H1 (cell line): ENCODE results near the gene SFT2D1. TPM values are rescaled to one million over a fixed set of nuclear protein-coding genes. Genes with fewer than 3 reads are reported as not detected.

Experiments used
- CTCF ChIA-PET: fragments of 300-600 bp; sonication (Branson Sonifier 250); formaldehyde crosslinking; loops from one replicate; lab custom pipeline; 2021; ENCODE audit not compliant: partially characterized antibody; lab: Charles Lee
- POLR2A ChIA-PET: fragments of 300-600 bp; sonication (Branson Sonifier 250); formaldehyde crosslinking; loops from one replicate; lab custom pipeline; 2021; ENCODE audit warnings: inconsistent platforms; ENCODE audit not compliant: partially characterized antibody; lab: Charles Lee
- DNase-seq, 2 experiments: peaks; one replicate each; pipeline versions ENCODE4 v3.0.0 to v3.0.0-alpha.2; 2010 to 2022; ENCODE audit warnings: low spot score in 2 of 2, low read depth in 1 of 2, mixed read lengths in 1 of 2
- FAIRE-seq: peaks from 2 replicates; lab custom pipeline; 2011; peaks lifted over from hg19 to GRCh38; lab: Jason Lieb, UNC
- H2AFZ ChIP-seq: 2 replicates; pipeline ENCODE4 v1.8.1; 2012; ENCODE audit warnings: low read length, inconsistent platforms
- H2AK5ac ChIP-seq: 2 replicates; pipeline ENCODE4 v1.6.1; 2013; ENCODE audit warnings: low read depth, low read length
- H2BK120ac ChIP-seq: replicated peaks from 2 replicates; pipeline ENCODE3; 2013; ENCODE audit warnings: low read depth, low read length, inconsistent platforms
- H2BK12ac ChIP-seq: 2 replicates; pipeline ENCODE4 v1.6.1; 2013; ENCODE audit warnings: low read depth, low read length
- H2BK15ac ChIP-seq: 2 replicates; pipeline ENCODE4 v1.6.1; 2013; ENCODE audit warnings: low read length
- H2BK20ac ChIP-seq: 2 replicates; pipeline ENCODE4 v1.6.1; 2013; ENCODE audit warnings: low read length
- H2BK5ac ChIP-seq: 2 replicates; pipeline ENCODE4 v1.6.1; 2013; ENCODE audit warnings: low read depth, low read length
- H3K14ac ChIP-seq: 2 replicates; pipeline ENCODE4 v1.6.1; 2013; ENCODE audit warnings: inconsistent platforms; ENCODE audit not compliant: insufficient read length
- H3K18ac ChIP-seq: 2 replicates; pipeline ENCODE4 v1.6.1; 2013; ENCODE audit warnings: low read length; ENCODE audit errors: extremely low read depth
- H3K23ac ChIP-seq: 2 replicates; pipeline ENCODE4 v1.6.1; 2013; ENCODE audit warnings: inconsistent platforms; ENCODE audit not compliant: insufficient read length
- H3K23me2 ChIP-seq: 2 replicates; pipeline ENCODE4 v1.6.1; 2013; ENCODE audit warnings: low read depth, low read length
- H3K27ac ChIP-seq: 2 replicates; pipeline ENCODE4 v1.6.1; 2011; ENCODE audit warnings: low read depth, low read length, inconsistent platforms
- H3K27me3 ChIP-seq, 4 experiments: replicated peaks in 1 of 4; 1 replicate in 1 of 4; 2 replicates in 3 of 4; pipeline versions ENCODE4 v1.6.1 to v1.8.1; 2011 to 2013; ENCODE audit warnings: low read length in 3 of 4, mild to moderate bottlenecking in 3 of 4, inconsistent platforms in 2 of 4, mixed read lengths in 2 of 4, moderate library complexity in 1 of 4; ENCODE audit not compliant: control insufficient read depth in 3 of 4, insufficient read depth in 3 of 4; ENCODE audit errors: extremely low read depth in 1 of 4
- H3K36me3 ChIP-seq, 4 experiments: 2 replicates each; pipeline versions ENCODE4 v1.6.1 to v1.8.1; 2011 to 2013; ENCODE audit warnings: mild to moderate bottlenecking in 4 of 4, low read length in 3 of 4, moderate library complexity in 2 of 4, control low read depth in 1 of 4, inconsistent platforms in 1 of 4; ENCODE audit not compliant: insufficient read depth in 4 of 4, control insufficient read depth in 2 of 4
- H3K4ac ChIP-seq: replicated peaks from 2 replicates; pipeline ENCODE3; 2013; ENCODE audit warnings: low read length, low read depth, mixed read lengths, inconsistent platforms; ENCODE audit not compliant: insufficient read length
- H3K4me1 ChIP-seq, 4 experiments: replicated peaks in 1 of 4; 1 replicate in 1 of 4; 2 replicates in 3 of 4; pipeline versions ENCODE4 v1.6.1 to v1.8.1; 2011 to 2013; ENCODE audit warnings: low read length in 3 of 4, inconsistent platforms in 2 of 4, mixed read lengths in 1 of 4; ENCODE audit not compliant: insufficient read depth in 4 of 4, control insufficient read depth in 3 of 4
- H3K4me2 ChIP-seq, 2 experiments: 2 replicates each; pipeline versions ENCODE4 v1.6.1 to v1.8.1; 2011 to 2013; ENCODE audit warnings: low read depth in 2 of 2, low read length in 2 of 2, control low read depth in 1 of 2, inconsistent platforms in 1 of 2, mild to moderate bottlenecking in 1 of 2; ENCODE audit not compliant: insufficient read depth in 1 of 2
- H3K4me3 ChIP-seq, 4 experiments: fragments of 200-600, 300-600 bp in 1 of 4; sonication (generic), shearing (Covaris generic), sonication (Bioruptor Twin) in 1 of 4; 2 replicates each; pipeline versions ENCODE4 v1.5.1 to v1.8.1; 2011 to 2016; ENCODE audit warnings: low read length in 4 of 4, low read depth in 3 of 4, control low read depth in 2 of 4, inconsistent platforms in 2 of 4, mild to moderate bottlenecking in 2 of 4, mixed read lengths in 1 of 4, moderate library complexity in 1 of 4; ENCODE audit not compliant: insufficient read depth in 2 of 4; ENCODE audit errors: extremely low read depth in 1 of 4
- H3K56ac ChIP-seq: replicated peaks from 2 replicates; pipeline ENCODE3; 2013; ENCODE audit warnings: low read depth, mild to moderate bottlenecking, mixed read lengths, low read length, inconsistent platforms; ENCODE audit not compliant: insufficient read length
- H3K79me1 ChIP-seq: 2 replicates; pipeline ENCODE4 v1.6.1; 2013; ENCODE audit warnings: low read depth, low read length, control low read depth
- H3K79me2 ChIP-seq, 2 experiments: 2 replicates each; pipeline versions ENCODE4 v1.6.1 to v1.8.1; 2012 to 2013; ENCODE audit warnings: low read length in 2 of 2, mild to moderate bottlenecking in 2 of 2, inconsistent platforms in 1 of 2; ENCODE audit not compliant: insufficient read depth in 2 of 2, control insufficient read depth in 1 of 2
- H3K9ac ChIP-seq, 4 experiments: replicated peaks in 1 of 4; 1 replicate in 1 of 4; 2 replicates in 3 of 4; pipeline versions ENCODE4 v1.6.1 to v1.8.1; 2011 to 2013; ENCODE audit warnings: low read depth in 3 of 4, low read length in 3 of 4, control low read depth in 2 of 4, mild to moderate bottlenecking in 2 of 4, moderate library complexity in 2 of 4, inconsistent platforms in 1 of 4; ENCODE audit errors: extremely low read depth in 1 of 4
- H3K9me3 ChIP-seq, 2 experiments: 2 replicates each; pipeline versions ENCODE4 v1.6.1 to v1.8.1; 2012 to 2013; ENCODE audit warnings: mild to moderate bottlenecking in 2 of 2, moderate library complexity in 2 of 2, control low read depth in 1 of 2, inconsistent platforms in 1 of 2, low read depth in 1 of 2, low read length in 1 of 2, mixed read lengths in 1 of 2; ENCODE audit not compliant: insufficient read depth in 2 of 2
- H4K20me1 ChIP-seq, 2 experiments: replicated peaks in 1 of 2; 2 replicates each; pipeline versions ENCODE3 to v1.8.1; 2011 to 2013; ENCODE audit warnings: inconsistent platforms in 2 of 2, low read length in 2 of 2, mild to moderate bottlenecking in 1 of 2; ENCODE audit not compliant: insufficient read depth in 2 of 2, control insufficient read depth in 1 of 2
- H4K5ac ChIP-seq: 2 replicates; pipeline ENCODE4 v1.6.1; 2013; ENCODE audit warnings: low read length, low read depth, mixed read lengths, inconsistent platforms; ENCODE audit not compliant: insufficient read length
- H4K8ac ChIP-seq: 2 replicates; pipeline ENCODE4 v1.8.0; 2013; ENCODE audit warnings: mild to moderate bottlenecking, moderate library complexity, low read length, inconsistent platforms; ENCODE audit not compliant: insufficient read depth; ENCODE audit errors: extremely low read depth
- H4K91ac ChIP-seq: replicated peaks from 2 replicates; pipeline ENCODE3; 2013; ENCODE audit warnings: low read length, mixed read lengths, inconsistent platforms; ENCODE audit not compliant: insufficient read length
- POLR2AphosphoS5 ChIP-seq: IDR thresholded peaks from 2 replicates; pipeline ENCODE4 v1.6.1; 2011; ENCODE audit warnings: low read depth, low read length
- WGBS, 2 experiments: shearing (Covaris generic) in 1 of 2; methylation state at CpG; one replicate each; pipeline versions ENCODE4 v1.1.6 to v1.1.7; 2013 to 2015; ENCODE audit warnings: low lambda C conversion rate in 2 of 2, mixed read lengths in 2 of 2, inconsistent platforms in 1 of 2, low coverage in 1 of 2, missing lambda C conversion rate in 1 of 2; ENCODE audit not compliant: insufficient replicate concordance in 2 of 2, insufficient coverage in 1 of 2, insufficient read length in 1 of 2; ENCODE audit errors: extremely low coverage in 1 of 2, missing lambda C conversion rate in 1 of 2; 5-methylcytosine and 5-hydroxymethylcytosine counted together
- polyA plus RNA-seq, 7 experiments: library from polyadenylated mRNA; depleted of rRNA in 3 of 7; stranded (reverse) in 5 of 7; unstranded in 2 of 7; fragments of >200 nt in 5 of 7; fragments of 200-250 nt in 2 of 7; gene quantifications; 1 replicate in 5 of 7; 2 replicates in 1 of 7; 4 replicates in 1 of 7; pipeline versions ENCODE4 v1.2.1 to v1.2.3, GENCODE V29; 2011 to 2013; ENCODE audit warnings: missing spikeins in 2 of 7, mixed read lengths in 2 of 7
- total RNA-seq: library from RNA; stranded (reverse); fragmentation: NEBNext Ultra II Directional; extraction: Animal tissue kit (Norgen Biotek cat#: 25700); gene quantifications from 2 replicates; pipeline ENCODE4 v1.2.1, GENCODE V29; 2021

SFT2D1 gene
- total and polyA plus RNA-seq, 2 of the 8 experiments (the other 6 are each of a cell fraction or from before 2014, with no cell fraction given): 52.3 to 76.1 TPM

DNA sequence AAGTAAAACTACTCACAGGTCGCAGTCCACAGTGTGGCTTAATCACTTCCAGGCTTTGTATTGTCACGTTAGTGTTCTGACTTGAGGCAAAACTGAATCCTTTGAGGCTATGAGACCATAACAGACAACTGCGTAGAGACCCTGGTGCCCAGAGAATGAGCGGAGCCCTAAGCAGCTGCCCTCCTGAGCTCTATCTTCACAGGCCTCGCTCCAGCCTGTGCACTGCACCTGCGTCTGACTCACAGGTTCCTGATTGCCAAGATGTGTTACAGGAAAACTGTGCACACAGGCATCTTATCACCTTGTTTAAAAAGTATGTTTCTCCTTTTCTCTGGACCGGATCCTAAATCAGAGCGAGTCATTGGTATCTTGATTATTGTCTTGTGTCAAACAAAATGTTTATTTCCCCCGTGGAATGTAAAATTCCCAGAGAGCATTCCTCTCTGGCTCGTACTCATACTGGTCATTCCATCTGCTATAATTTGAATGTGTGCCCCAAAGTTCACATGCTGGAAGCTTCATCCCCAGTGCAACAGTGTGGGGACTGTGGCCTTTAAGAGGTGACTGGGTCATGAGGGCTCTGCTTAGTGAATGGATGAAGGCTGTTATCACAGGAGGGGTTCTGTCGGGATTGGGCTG, 59.8 kb downstream of the SFT2D1 start:
- Histone ChIP-seq H4K91ac (no peak overlapping the region), H3K27ac (no peak overlapping the region), H4K20me1 (peaks cover 0 to 3% of the 10 kb centered on the region in 2 experiments), H3K4me3 (no peak overlapping the region), H2BK20ac (no peak overlapping the region), H3K4ac (no peak overlapping the region), H3K18ac (no peak overlapping the region), H2BK5ac (no peak overlapping the region), H2BK12ac (no peak overlapping the region), H3K79me1 (no peaks in the 10 kb centered on the region), H3K56ac (no peak overlapping the region), H4K8ac (no peak overlapping the region), H3K27me3 (peaks cover 0 to 5% (median 0%) of the 10 kb centered on the region in 4 experiments; a peak in 2 of 7 replicates), H2BK15ac (no peak overlapping the region), H3K4me1 (peaks cover 0 to 3% (median 0%) of the 10 kb centered on the region in 4 experiments; a peak in 1 of 7 replicates), H2AK5ac (no peak overlapping the region), H3K23me2 (no peaks in the 10 kb centered on the region), H3K79me2 (no peaks in the 10 kb centered on the region; a peak in 1 of 4 replicates), H3K36me3 (no peaks in the 10 kb centered on the region), H3K23ac (no peak overlapping the region), H2AFZ (no peak overlapping the region), H4K5ac (no peak overlapping the region), H3K4me2 (no peak overlapping the region), H3K9ac (no peak overlapping the region), H3K14ac (no peak overlapping the region), H3K9me3 (no peaks in the 10 kb centered on the region), H2BK120ac (no peak overlapping the region)
- WGBS, 2 experiments: 93% methylated on average over 11 of the region's 11 CpGs; no CpG with 5 or more reads in 1 of the 2 experiments
- CTCF ChIA-PET: interaction anchor here (0.5 to 3.4 kb wide), 8 partner anchors 10 to 166 kb away, joined by 3 to 58 read pairs (median 6); no protein-coding TSS in a partner anchor
- POLR2A ChIA-PET: interaction anchor here (1.4 kb wide), 1 partner anchor 24 kb away, joined by 3 read pairs; no protein-coding TSS in a partner anchor
- FAIRE-seq: no peak
- no peak for TF ChIP-seq POLR2AphosphoS5
- no peak for DNase-seq
